ENCODE data around the gene SART1. TPM values are rescaled to one million over a fixed set of nuclear protein-coding genes. Genes with fewer than 3 reads are reported as not detected.

SART1 gene
- total and polyA plus RNA-seq, 4 donors, result 31.4 to 145 (median 48.3) TPM

GRCh38 chr11:65968600-65969482 is 7.3 kb downstream of the SART1 start:
- peaks cover 0 to 3% (median 0%) of the 10 kb centered on the region in 5 donors for H3K4me1 ChIP-seq (ENCODE audit: control insufficient read depth in 5 of 5, insufficient read depth in 5 of 5, low read length in 5 of 5)
- H3K4me3 ChIP-seq, result no peak overlapping the region
- 63 to 67% methylated on average over 15 of the region's 15 CpGs for WGBS, 2 donors
- H3K27ac ChIP-seq (ENCODE audit: low read depth in 1 of 2, low read length in 1 of 2), result peak overlapping the region in 1 of 2 donors; percentile 69
- H3K36me3 ChIP-seq (ENCODE audit: control insufficient read depth in 4 of 4, insufficient read depth in 4 of 4, low read length in 4 of 4), result peaks cover 17 to 52% (median 34%) of the 10 kb centered on the region in 4 donors
- no peaks in the 10 kb centered on the region for H3K9me3 ChIP-seq (ENCODE audit: control insufficient read depth in 4 of 4, insufficient read depth in 3 of 4, low read length in 3 of 4)
- no peaks in the 10 kb centered on the region for H3K27me3 ChIP-seq (ENCODE audit: control insufficient read depth in 3 of 3, insufficient read depth in 3 of 3, low read length in 2 of 3)
- DNase-seq (no peak), ATAC-seq (ENCODE audit: insufficient read depth, low FRiP score) (peak; percentile 55)
- no peak overlapping the region for H3K9ac ChIP-seq (ENCODE audit: insufficient read depth in 1 of 2, low read length in 2 of 2)
- TF ChIP-seq CTCF (IDR thresholded peaks at IDR 0.05; ENCODE audit: control extremely low read depth, extremely low read depth), result no peak

GRCh38 chr11:65972116-65972515 is 10.6 kb downstream of the SART1 start:
- H3K4me1 ChIP-seq (ENCODE audit: control insufficient read depth in 5 of 5, insufficient read depth in 5 of 5, low read length in 5 of 5), result peaks cover 0 to 5% (median 0%) of the 10 kb centered on the region in 5 donors
- no peak overlapping the region for H3K9ac ChIP-seq (ENCODE audit: insufficient read depth in 1 of 2, low read length in 2 of 2)
- H3K27me3 ChIP-seq (ENCODE audit: control insufficient read depth in 3 of 3, insufficient read depth in 3 of 3, low read length in 2 of 3), result no peaks in the 10 kb centered on the region
- WGBS, 2 donors, result 94 to 98% methylated on average over 8 of the region's 8 CpGs
- no peaks in the 10 kb centered on the region for H3K9me3 ChIP-seq (ENCODE audit: control insufficient read depth in 4 of 4, insufficient read depth in 3 of 4, low read length in 3 of 4)
- ATAC-seq (ENCODE audit: insufficient read depth, low FRiP score), result no peak
- H3K36me3 ChIP-seq (ENCODE audit: control insufficient read depth in 4 of 4, insufficient read depth in 4 of 4, low read length in 4 of 4), result peaks cover 8 to 34% (median 23%) of the 10 kb centered on the region in 4 donors
- no peak overlapping the region for H3K27ac ChIP-seq (ENCODE audit: low read depth in 1 of 2, low read length in 1 of 2)
- TF ChIP-seq CTCF (IDR thresholded peaks at IDR 0.05; ENCODE audit: control extremely low read depth, extremely low read depth), result no peak
- no peak overlapping the region for H3K4me3 ChIP-seq
- no peak for DNase-seq

GRCh38 chr11:65973439-65974110 is 12.0 kb downstream of the SART1 start:
- Histone ChIP-seq H3K27ac (ENCODE audit: low read depth in 1 of 2, low read length in 1 of 2) (no peak overlapping the region), H3K27me3 (ENCODE audit: control insufficient read depth in 3 of 3, insufficient read depth in 3 of 3, low read length in 2 of 3) (no peaks in the 10 kb centered on the region), H3K9ac (ENCODE audit: insufficient read depth in 1 of 2, low read length in 2 of 2) (no peak overlapping the region), H3K4me1 (ENCODE audit: control insufficient read depth in 5 of 5, insufficient read depth in 5 of 5, low read length in 5 of 5) (peaks cover 0 to 5% (median 0%) of the 10 kb centered on the region in 5 donors), H3K36me3 (ENCODE audit: control insufficient read depth in 4 of 4, insufficient read depth in 4 of 4, low read length in 4 of 4) (peaks cover 8 to 38% (median 20%) of the 10 kb centered on the region in 4 donors), H3K9me3 (ENCODE audit: control insufficient read depth in 4 of 4, insufficient read depth in 3 of 4, low read length in 3 of 4) (no peaks in the 10 kb centered on the region), H3K4me3 (no peak overlapping the region)
- ATAC-seq (ENCODE audit: insufficient read depth, low FRiP score), result no peak
- no peak for DNase-seq
- TF ChIP-seq CTCF (IDR thresholded peaks at IDR 0.05; ENCODE audit: control extremely low read depth, extremely low read depth), result no peak
- 97 to 98% methylated on average over 13 of the region's 13 CpGs for WGBS, 2 donors
